GM12865 (cell line): ENCODE results near the gene CDKN2AIP.

ENCODE experiments used
- DNase-seq: peaks from one replicate; pipeline ENCODE4 v3.0.0; 2010; ENCODE audit warnings: low read depth
- H3K4me3 ChIP-seq: 2 replicates; pipeline ENCODE4 v1.5.1; 2011; ENCODE audit warnings: mild to moderate bottlenecking, low read depth, low read length, control low read depth
- TF ChIP-seq, protein P1 (sequence below): IDR thresholded peaks from 2 replicates; pipeline ENCODE4 v1.5.1; 2011; ENCODE audit warnings: low read length, control low read depth, low read depth, inconsistent platforms; ENCODE audit not compliant: insufficient read depth; ENCODE audit errors: missing control alignments

CDKN2AIP gene

DNA sequence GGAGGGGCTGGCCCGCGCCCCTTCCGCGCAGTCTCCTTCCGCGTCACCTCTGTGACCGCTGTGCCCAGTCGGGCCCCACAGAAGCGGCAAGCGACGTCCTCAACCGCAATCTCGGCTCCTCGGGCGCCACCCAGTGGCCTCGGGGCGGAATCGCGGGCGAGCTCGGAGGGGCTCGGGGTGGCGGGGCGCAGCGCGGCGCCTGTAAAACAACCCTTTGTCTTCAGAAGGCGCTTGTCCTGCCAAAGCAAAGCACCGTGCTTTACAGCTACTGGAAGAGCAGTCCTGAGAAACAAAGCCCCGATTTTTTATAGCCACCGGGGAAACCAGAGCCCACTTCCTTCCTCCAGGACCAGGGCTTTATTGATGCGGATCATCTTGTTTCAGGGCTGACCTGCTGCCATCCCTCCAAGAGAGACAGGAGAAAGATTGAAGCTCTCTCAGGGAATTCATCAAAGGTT lies 37.3 kb upstream of the CDKN2AIP start:
- H3K4me3 ChIP-seq = peak overlapping the region; percentile 46
- peak; percentile 84 for DNase-seq
- TF ChIP-seq, protein P1, sequence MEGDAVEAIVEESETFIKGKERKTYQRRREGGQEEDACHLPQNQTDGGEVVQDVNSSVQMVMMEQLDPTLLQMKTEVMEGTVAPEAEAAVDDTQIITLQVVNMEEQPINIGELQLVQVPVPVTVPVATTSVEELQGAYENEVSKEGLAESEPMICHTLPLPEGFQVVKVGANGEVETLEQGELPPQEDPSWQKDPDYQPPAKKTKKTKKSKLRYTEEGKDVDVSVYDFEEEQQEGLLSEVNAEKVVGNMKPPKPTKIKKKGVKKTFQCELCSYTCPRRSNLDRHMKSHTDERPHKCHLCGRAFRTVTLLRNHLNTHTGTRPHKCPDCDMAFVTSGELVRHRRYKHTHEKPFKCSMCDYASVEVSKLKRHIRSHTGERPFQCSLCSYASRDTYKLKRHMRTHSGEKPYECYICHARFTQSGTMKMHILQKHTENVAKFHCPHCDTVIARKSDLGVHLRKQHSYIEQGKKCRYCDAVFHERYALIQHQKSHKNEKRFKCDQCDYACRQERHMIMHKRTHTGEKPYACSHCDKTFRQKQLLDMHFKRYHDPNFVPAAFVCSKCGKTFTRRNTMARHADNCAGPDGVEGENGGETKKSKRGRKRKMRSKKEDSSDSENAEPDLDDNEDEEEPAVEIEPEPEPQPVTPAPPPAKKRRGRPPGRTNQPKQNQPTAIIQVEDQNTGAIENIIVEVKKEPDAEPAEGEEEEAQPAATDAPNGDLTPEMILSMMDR = peak; percentile 94

DNA sequence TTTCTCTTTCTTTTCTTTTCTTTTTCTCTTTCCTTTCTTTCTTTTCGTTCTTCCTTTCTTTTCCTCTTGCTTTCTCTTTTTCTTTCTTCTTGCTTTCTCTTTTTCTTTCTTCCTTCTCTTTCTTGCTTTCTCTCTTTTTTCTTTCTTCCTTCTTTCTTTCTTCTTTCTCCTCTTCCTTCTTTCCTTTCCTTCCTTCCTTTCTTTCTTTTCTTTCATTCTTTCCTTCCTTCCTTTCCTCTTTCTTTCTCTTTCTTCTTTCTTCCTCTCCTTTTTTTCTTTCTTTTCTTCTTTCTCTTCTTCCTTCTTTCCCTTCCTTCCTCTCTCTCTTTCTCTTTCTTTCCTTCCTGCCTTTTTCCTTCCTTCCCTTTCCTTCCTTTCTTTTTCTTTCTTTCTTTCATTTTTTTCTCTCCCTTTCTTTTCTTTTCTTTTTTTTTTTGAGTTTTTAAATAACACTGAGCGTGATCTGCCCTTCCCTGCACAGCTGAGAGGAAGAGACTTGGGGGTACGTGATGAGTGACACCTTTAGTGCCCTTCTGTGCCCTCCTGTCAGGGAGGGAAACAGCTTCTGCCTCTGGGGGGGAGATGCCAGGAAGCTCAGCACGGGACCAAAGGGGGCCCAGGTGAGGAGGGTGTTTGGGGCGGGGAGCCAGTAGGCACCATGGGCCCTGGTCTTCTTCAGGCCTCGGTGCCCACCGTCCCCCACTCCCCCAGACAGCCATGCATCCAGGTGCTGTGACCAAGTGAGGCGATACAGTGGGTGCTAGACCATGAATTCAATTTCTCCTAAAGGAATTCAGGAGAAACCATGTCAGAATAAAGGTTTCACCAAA lies 36.6 kb upstream of the CDKN2AIP start:
- no peak for DNase-seq
- TF ChIP-seq, protein P1 = no peak
- H3K4me3 ChIP-seq = peak overlapping the region; percentile 46

DNA sequence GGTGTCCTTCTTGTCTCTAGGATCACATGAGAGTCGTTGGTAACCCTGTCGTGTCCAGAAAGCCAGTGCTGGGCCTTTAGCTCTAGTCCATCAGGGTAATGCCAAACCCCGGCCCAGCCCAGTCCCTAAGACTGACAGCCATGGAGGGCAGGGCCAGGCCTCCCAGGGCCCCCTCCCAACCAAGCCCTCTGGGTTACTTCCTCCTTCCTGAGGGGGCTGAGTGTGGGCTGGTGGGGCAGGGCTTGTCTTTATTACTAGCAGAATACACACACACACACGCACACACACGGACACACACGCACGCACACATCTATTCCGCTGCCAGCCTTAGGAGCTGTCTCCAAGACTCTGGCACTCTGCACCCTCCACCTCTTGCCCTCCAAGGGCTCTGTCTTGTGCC lies 35.6 kb upstream of the CDKN2AIP start:
- DNase-seq = no peak
- H3K4me3 ChIP-seq = no peak overlapping the region
- TF ChIP-seq, protein P1 = no peak

DNA sequence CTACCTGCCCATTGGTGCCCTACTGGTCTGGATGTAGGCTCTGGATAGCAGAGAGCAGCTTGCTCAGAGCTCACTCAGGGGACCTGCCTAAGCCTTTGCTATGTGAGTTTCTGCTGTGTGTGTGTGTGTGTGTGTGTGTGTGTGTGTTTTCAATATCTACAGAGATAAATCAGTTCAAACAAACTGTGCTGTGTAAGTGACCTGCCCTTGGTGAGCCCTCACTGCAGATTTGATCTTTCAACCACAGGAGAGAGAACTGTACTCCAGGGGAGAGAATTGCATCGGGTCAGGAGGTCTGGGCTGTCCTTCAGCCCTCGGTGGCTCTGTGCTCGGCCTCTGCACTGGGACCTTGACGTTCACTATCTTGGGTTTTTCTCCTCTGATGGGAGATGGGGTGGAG lies 35.0 kb upstream of the CDKN2AIP start:
- no peak for DNase-seq
- no peak overlapping the region for H3K4me3 ChIP-seq
- TF ChIP-seq, protein P1 = no peak

DNA sequence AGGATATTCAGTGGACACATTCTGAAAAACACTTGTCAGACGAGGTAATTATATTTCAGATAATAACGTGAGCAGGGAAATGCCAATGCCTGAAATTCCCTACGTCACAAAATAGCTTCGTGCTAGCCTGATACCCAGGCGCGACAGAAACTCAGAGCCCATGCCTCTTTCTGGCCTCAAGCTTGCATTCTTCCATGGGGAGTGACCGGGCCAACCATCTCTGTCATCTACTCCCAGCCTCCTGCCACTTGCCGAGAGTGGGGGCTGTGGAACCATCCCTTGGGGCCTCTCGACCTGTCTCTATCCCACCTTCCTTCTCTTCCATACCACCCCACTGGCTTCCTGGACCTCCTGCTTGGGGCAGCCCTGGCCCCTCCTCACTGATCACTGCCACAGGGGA lies 34.5 kb upstream of the CDKN2AIP start:
- no peak overlapping the region for H3K4me3 ChIP-seq
- no peak for DNase-seq
- TF ChIP-seq, protein P1 = no peak

DNA sequence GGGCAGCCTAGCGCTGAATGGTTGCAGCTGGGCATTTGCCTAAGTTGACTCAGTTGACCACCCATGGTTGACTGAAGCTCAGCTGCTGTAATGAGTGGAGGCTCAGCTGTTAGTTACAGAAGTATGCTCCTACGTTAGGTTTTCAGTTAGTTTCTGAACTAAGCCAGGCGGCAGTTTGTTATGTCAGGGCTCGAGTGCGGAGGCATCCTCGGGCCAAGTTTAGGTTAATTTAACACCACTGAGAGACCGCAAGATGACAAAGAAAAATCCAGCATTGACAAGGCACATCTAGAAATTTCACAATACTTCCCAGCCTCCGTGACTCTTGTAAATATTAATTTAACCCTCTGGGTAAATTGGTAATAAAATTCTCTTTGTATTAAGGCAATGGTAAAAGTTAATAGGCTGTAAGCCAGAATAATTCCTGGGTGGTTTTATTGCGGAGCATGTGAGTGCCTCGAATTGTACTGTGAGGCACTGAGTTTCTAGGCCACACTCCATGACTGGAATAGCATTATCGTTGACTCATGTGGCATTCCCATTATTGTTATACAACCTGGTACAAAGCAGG lies 33.1 kb upstream of the CDKN2AIP start:
- TF ChIP-seq, protein P1 = no peak
- peak; percentile 71 for DNase-seq
- no peak overlapping the region for H3K4me3 ChIP-seq
